K562 (cell line): ENCODE data around the gene CACNA2D4. TPM values are rescaled to one million over a fixed set of nuclear protein-coding genes. Genes with fewer than 3 reads are reported as not detected.

Experiments used
- ATAC-seq: fragments of 200-7000 bp; cut with Tn5 transposase; 3 replicates; pipeline ENCODE4 v1.9.1; 2020; ENCODE audit warnings: moderate library complexity
- BruUV-seq: library from RNA; stranded (reverse); fragments of 400-500 nt; replicated peaks from 2 replicates; lab custom pipeline; 2021; lab: Mats Ljungman, UMichigan
- CTCF ChIA-PET: fragments of 300-600 bp; formaldehyde crosslinking; extraction: SDS; loops from one replicate; lab custom pipeline; 2021; ENCODE audit warnings: low intra/inter-chr PET ratio; lab: Yijun Ruan, JAX
- POLR2A ChIA-PET: fragments of 300-600, 350-650 bp; sonication (Branson Sonifier 250); formaldehyde crosslinking; extraction: SDS; loops from one replicate; lab custom pipeline; 2021; ENCODE audit warnings: antibody characterized with exemption, inconsistent platforms; lab: Yijun Ruan, JAX
- DNase-seq, 4 experiments: peaks; one replicate each; pipeline versions ENCODE4 v3.0.0 to v3.0.0-alpha.2; 2011 to 2018; ENCODE audit warnings: low spot score in 3 of 4, mixed read lengths in 3 of 4; ENCODE audit errors: extremely low read depth in 1 of 4
- FAIRE-seq: peaks from 2 replicates; lab custom pipeline; 2011; peaks lifted over from hg19 to GRCh38; lab: Jason Lieb, UNC
- H2AFZ ChIP-seq: 2 replicates; pipeline ENCODE4 v1.6.0; 2011; ENCODE audit warnings: low read depth, low read length, control low read depth, inconsistent platforms
- H3K27ac ChIP-seq: fragments of 200-600 bp; 3 replicates; pipeline ENCODE4 v1.8.0; 2011; ENCODE audit warnings: low read depth, mild to moderate bottlenecking, control low read depth, inconsistent platforms, low read length, moderate library complexity, mixed read lengths; ENCODE audit errors: extremely low read depth
- H3K27me3 ChIP-seq, 2 experiments: fragments of 300-600 bp in 1 of 2; 2 replicates in 1 of 2; 3 replicates in 1 of 2; pipeline versions ENCODE4 v1.6.0 to v1.8.0; 2011; ENCODE audit warnings: inconsistent platforms in 2 of 2, low read length in 2 of 2, mild to moderate bottlenecking in 1 of 2, mixed read lengths in 1 of 2, moderate library complexity in 1 of 2; ENCODE audit not compliant: control insufficient read depth in 2 of 2, insufficient read depth in 2 of 2
- H3K36me3 ChIP-seq: fragments of 300-600 bp; 3 replicates; pipeline ENCODE4 v1.8.0; 2011; ENCODE audit warnings: mild to moderate bottlenecking, low read length, inconsistent platforms; ENCODE audit not compliant: control insufficient read depth, insufficient read depth
- H3K4me1 ChIP-seq, 2 experiments: fragments of 200-600 bp in 1 of 2; replicated peaks in 1 of 2; 2 replicates in 1 of 2; 3 replicates in 1 of 2; pipeline versions ENCODE4 v1.5.1 to v1.8.0; 2011; ENCODE audit warnings: inconsistent platforms in 2 of 2, low read length in 2 of 2, mild to moderate bottlenecking in 1 of 2, mixed read lengths in 1 of 2, moderate library complexity in 1 of 2; ENCODE audit not compliant: control insufficient read depth in 2 of 2, insufficient read depth in 2 of 2
- H3K4me2 ChIP-seq: 2 replicates; pipeline ENCODE4 v1.6.1; 2011; ENCODE audit warnings: low read length, control low read depth, inconsistent platforms, mixed read lengths; ENCODE audit not compliant: insufficient read depth
- H3K4me3 ChIP-seq: fragments of 200-600 bp; sonication (generic), shearing (Covaris generic); 2 replicates; pipeline ENCODE4 v1.5.1; 2016; ENCODE audit warnings: control low read depth, inconsistent platforms
- H3K79me2 ChIP-seq: fragments of 200-600 bp; 3 replicates; pipeline ENCODE4 v1.8.0; 2011; ENCODE audit warnings: low read length, inconsistent platforms; ENCODE audit not compliant: control insufficient read depth, insufficient read depth
- H3K9ac ChIP-seq, 2 experiments: 2 replicates each; pipeline versions ENCODE4 v1.6.0 to v1.6.1; 2011; ENCODE audit warnings: low read depth in 2 of 2, low read length in 2 of 2, control low read depth in 1 of 2, inconsistent platforms in 1 of 2, mild to moderate bottlenecking in 1 of 2, mixed read lengths in 1 of 2; ENCODE audit not compliant: insufficient read depth in 1 of 2
- H3K9me1 ChIP-seq: one replicate; pipeline ENCODE4 v1.6.0; 2011; ENCODE audit warnings: inconsistent platforms, mild to moderate bottlenecking, low read length, moderate library complexity; ENCODE audit not compliant: control insufficient read depth, insufficient read depth
- H3K9me3 ChIP-seq: replicated peaks from 2 replicates; pipeline ENCODE4 v1.5.1; 2011; ENCODE audit warnings: low read depth, low read length, inconsistent platforms; ENCODE audit not compliant: control insufficient read depth, insufficient read depth
- H4K20me1 ChIP-seq: replicated peaks from 2 replicates; pipeline ENCODE4 v1.6.1; 2011; ENCODE audit warnings: low read length, inconsistent platforms, mixed read lengths; ENCODE audit not compliant: control insufficient read depth, insufficient read depth
- DDX20 ChIP-seq: fragments of 450-650 bp; IDR thresholded peaks from 2 replicates; pipeline ENCODE4 v1.6.1; 2016; ENCODE audit warnings: missing genetic modification characterization, low read depth, mild to moderate bottlenecking, missing compliant biosample characterization, moderate library complexity
- FOXK1 ChIP-seq: sonication (generic); formaldehyde crosslinking; IDR thresholded peaks from 2 replicates; pipeline ENCODE4 v1.8.0; 2022; ENCODE audit warnings: missing genetic modification reagents, mild to moderate bottlenecking, borderline replicate concordance
- IRF1 ChIP-seq: sonication (generic); formaldehyde crosslinking; IDR thresholded peaks from 2 replicates; pipeline ENCODE4 v1.8.0; 2022; ENCODE audit warnings: missing genetic modification reagents, mild to moderate bottlenecking, borderline replicate concordance
- RB1 ChIP-seq: fragments of 450-650 bp; IDR thresholded peaks from 2 replicates; pipeline ENCODE4 v1.6.1; 2017; ENCODE audit warnings: low read depth, mild to moderate bottlenecking
- SAFB2 ChIP-seq: fragments of 200-400 bp; formaldehyde crosslinking; IDR thresholded peaks from 2 replicates; pipeline ENCODE4 v1.6.1; 2018; ENCODE audit warnings: borderline replicate concordance, low read length, low read depth, moderate library complexity; ENCODE audit not compliant: severe bottlenecking
- SIRT6 ChIP-seq: IDR thresholded peaks from one replicate; pipeline ENCODE4 v1.6.1; 2012; ENCODE audit warnings: low read depth, mild to moderate bottlenecking, control low read depth, inconsistent platforms, low read length, moderate library complexity
- SMC3 ChIP-seq: conservative IDR thresholded peaks from 2 replicates; pipeline ENCODE4 v1.6.1; 2011; ENCODE audit warnings: low read depth, low read length, improper control_type of control experiment; ENCODE audit not compliant: insufficient read depth
- SP1 ChIP-seq: sonication (generic); formaldehyde crosslinking; IDR thresholded peaks from 2 replicates; pipeline ENCODE4 v1.8.1; 2022; ENCODE audit warnings: mild to moderate bottlenecking, missing genetic modification reagents
- STAG1 ChIP-seq: sonication (generic); formaldehyde crosslinking; IDR thresholded peaks from 2 replicates; pipeline ENCODE4 v1.5.0; 2020; ENCODE audit warnings: missing genetic modification reagents, borderline replicate concordance
- ZNF133 ChIP-seq: fragments of 250-450 bp; sonication (Bioruptor Pico); IDR thresholded peaks from 2 replicates; pipeline ENCODE4 v1.4.0; 2020; ENCODE audit warnings: mild to moderate bottlenecking
- ZNF609 ChIP-seq: sonication (generic); formaldehyde crosslinking; IDR thresholded peaks from 2 replicates; pipeline ENCODE4 v1.8.1; 2023; ENCODE audit warnings: missing genetic modification reagents, mild to moderate bottlenecking, borderline replicate concordance
- WGBS: fragments of 100-300 bp; shearing (Covaris generic); methylation state at CpG from one replicate; pipeline ENCODE4 v1.1.6; 2016; ENCODE audit warnings: low coverage, mixed read lengths; ENCODE audit not compliant: insufficient coverage; ENCODE audit errors: missing lambda C conversion rate; 5-methylcytosine and 5-hydroxymethylcytosine counted together
- in situ Hi-C: fragments of 300-500 bp; cut with MboI; formaldehyde crosslinking; loops from 4 replicates; pipeline ENCODE4 v1.15.0; 2018; ENCODE audit warnings: inconsistent platforms, mixed read lengths
- intact Hi-C: fragments of 100-400 bp; cut with micrococcal nuclease; formaldehyde crosslinking; loops from 2 replicates; pipeline ENCODE4 v1.14.2; 2022
- polyA plus RNA-seq, 8 experiments: library from polyadenylated mRNA; depleted of rRNA in 4 of 8; stranded (reverse) in 5 of 8; unstranded in 3 of 8; fragments of >200 nt; fragmentation: Nextera tagmentation in 2 of 8; fragmentation: Illumina TruSeq in 1 of 8; extraction: Ambion mirVana in 2 of 8; extraction: Trizol in 1 of 8; gene quantifications; 2 replicates each; pipeline versions ENCODE4 v1.2.1 to v1.2.3, GENCODE V29; 2011 to 2014; ENCODE audit warnings: inconsistent platforms in 1 of 8, missing spikeins in 1 of 8
- total RNA-seq, 7 experiments: library from RNA; depleted of rRNA in 6 of 7; stranded (reverse); fragments of >200 nt in 6 of 7; fragmentation: Illumina TruSeq in 2 of 7; extraction: Trizol in 2 of 7; gene quantifications; 2 replicates each; pipeline versions ENCODE4 v1.2.1 to v1.2.3, GENCODE V29; 2011 to 2021; ENCODE audit warnings: low replicate concordance in 1 of 7

CACNA2D4 gene
- total and polyA plus RNA-seq, 9 of the 15 experiments (the other 6 are each of a cell fraction or from before 2014, with no cell fraction given): 0.04 to 0.69 (median 0.40) TPM; not detected in 3

DNA sequence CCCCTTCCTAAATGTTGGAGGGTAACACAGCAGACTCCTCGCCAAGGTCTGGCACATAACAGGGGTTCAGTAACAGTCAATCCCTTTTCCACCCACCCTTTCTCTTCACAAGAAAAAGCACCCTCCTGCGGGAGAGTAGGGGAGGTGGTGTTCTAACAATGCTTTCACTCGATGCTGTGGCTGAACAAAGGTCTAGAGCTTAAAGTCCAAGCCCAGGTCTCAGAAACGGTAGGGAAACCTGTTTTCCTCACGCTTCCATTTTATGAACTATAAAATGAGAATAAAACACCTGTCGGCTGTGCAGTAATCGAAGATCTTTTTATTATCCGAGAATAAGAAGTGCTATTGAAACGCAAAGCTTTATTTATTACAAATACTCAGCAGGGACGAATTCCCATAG is 20.9 kb upstream of the CACNA2D4 start (continued):
- TF ChIP-seq STAG1 (CRISPR knock-in tag) (no peak), DDX20 (tag) (no peak), SAFB2 (no peak), SMC3 (no peak), RB1 (no peak), ZNF133 (CRISPR knock-in tag) (no peak), SIRT6 (no peak)

- Histone ChIP-seq H3K9me3 (no peaks in the 10 kb centered on the region), H3K79me2 (no peaks in the 10 kb centered on the region), H3K4me3 (no peak overlapping the region), H4K20me1 (no peaks in the 10 kb centered on the region), H3K36me3 (no peaks in the 10 kb centered on the region), H2AFZ (no peak overlapping the region), H3K4me2 (no peak overlapping the region), H3K9me1 (no peaks in the 10 kb centered on the region), H3K27ac (no peak overlapping the region), H3K9ac (no peak overlapping the region), H3K4me1 (peaks cover 0 to 3% of the 10 kb centered on the region in 2 experiments; a peak in 1 of 5 replicates), H3K27me3 (peaks cover 0 to 9% of the 10 kb centered on the region in 2 experiments; a peak in 2 of 5 replicates)
- in situ Hi-C loops: loop anchor here (5.0 kb wide), 2 partner anchors 145 to 285 kb away; no protein-coding TSS in a partner anchor
- CTCF ChIA-PET: no interaction called here
- ATAC-seq: no peak
- POLR2A ChIA-PET: no interaction called here
- DNase-seq: no peak
- 54% methylated on average over 10 of the region's 12 CpGs for WGBS
- FAIRE-seq: no peak
- intact Hi-C loops: no loop called here
- BruUV-seq: no TSS peak
- TF ChIP-seq IRF1 (CRISPR knock-in tag) (no peak), ZNF609 (CRISPR knock-in tag) (no peak), FOXK1 (CRISPR knock-in tag) (no peak), SP1 (no peak)
These were observed 19.2 kb upstream of the CACNA2D4 start for GRCh38 chr12:1937481-1938224.
